UCSD-AML1 (cell line): ENCODE measurements around the gene NELFA.

ENCODE experiments used
- DNase-seq: peaks from one replicate; lab custom pipeline; 2025; ENCODE audit not compliant: unreplicated experiment; lab: John Stamatoyannopoulos, UW

Gene NELFA

DNA sequence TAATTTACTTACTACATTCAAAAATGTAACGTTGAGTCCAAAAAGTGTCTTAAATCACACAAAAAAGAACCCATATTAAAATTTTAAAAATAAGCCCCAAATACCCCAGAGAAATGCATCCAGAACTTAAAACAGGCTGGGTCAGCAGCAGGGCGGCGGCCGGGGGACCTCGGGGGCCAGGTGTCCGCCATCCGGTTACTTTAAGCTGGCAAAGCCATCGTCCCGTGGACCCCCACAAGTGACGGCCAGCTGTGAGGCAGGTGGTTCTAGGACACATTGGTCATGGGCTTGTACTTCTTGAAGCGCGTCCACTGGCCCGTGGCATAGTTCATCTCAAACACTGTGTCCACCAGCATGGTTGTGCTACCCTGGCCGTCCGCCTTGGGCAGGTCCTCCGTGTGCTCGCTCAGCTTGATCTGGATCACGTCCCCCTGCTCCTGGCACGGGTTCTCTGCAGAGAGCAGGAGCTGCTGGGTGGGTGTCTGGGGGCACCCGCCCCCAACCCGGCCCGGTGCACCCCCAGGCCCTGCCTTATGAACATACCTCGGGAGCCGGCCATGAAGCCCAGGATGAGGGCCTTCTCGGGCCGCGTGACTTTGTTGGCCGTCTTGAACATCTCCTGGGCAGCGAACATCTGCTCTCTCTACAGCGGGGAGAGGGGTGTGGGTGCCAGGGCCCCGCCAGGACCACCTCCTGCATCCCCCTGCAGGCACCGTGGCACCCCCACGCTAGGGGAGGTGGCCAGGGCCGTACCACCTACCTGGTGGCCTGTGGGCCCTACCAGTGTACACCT lies 25.5 kb downstream of the NELFA start:
- no peak for DNase-seq

DNA sequence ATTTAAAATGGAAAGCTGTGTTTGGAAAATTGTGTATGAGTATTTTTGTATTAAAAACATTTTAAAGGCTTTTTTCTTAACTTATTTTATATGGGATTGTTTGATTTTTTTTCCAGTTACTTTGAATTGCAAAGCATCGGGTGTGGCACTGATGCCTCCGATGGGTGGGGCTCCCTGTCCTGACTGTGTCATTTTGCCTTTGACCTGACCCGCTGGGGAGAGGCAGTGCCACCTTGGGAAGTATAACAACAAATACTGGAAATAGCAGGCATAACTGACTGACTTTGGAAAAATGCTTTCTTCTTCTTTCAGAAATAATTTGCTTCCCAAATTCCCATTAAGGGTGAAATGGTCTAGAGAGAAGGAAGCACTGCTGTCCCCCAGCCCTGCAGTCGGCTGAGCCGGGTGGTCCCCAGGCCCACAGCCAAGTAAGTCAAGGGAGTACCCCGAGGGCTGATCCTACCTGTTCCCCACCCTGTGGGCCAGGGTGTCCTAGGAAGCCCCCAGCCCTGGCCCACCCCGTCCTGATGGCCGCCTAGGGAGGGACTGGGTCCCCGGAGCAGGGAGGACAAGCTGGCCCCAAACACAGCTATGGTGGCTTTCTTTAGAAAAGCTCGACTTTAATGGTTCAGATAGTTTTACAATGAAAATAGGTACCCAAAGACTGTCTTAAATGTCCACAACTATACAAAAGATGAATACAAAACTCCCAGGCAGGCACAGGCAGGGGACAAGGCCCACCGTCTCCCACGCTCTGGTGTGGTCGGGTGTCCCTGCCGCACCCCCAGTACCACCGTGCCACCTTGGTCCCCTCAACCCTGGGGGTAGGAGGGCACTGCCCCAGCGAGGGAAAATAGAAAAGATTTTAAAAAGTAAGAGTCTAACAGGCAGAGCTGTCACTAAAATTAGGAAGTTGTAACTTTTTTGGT lies 26.4 kb downstream of the NELFA start:
- no peak for DNase-seq

DNA sequence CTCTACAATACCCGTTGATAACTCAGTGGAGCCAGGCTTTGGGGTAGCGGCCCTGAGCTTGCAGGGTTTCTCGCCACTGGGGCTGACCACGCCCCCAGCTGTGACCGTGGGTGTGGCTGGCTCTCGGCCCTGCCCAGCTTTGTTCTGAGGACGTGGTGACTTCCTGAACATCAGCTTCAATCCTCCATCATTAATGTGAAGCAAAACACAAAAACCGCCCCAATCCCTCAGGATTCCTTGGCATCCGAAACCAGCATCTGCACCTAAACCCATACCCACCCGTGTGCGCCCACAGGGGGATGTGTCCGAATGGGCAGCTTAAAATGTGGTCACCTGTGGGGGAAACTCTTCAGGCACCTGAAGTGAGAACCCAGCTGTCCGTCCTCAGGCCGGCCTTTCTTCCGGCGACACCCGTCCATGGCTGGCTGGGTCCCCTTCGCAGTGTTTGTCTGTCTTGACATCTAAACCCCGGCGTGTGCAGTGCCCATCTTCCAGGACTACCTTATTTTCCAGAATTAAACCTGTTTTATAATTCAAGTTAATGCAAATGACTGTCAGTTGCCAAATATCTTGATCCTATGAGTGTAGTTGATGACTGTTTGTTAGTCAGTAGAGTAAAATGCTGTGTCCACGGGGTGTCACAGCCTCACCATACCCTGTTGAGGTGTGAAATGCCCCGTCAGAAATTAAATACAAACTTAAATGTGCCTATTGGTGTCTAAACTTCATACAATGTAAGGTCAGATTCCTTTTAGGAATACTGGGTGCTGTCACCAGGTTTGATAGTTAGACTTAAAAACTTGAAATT lies 27.3 kb downstream of the NELFA start:
- no peak for DNase-seq

DNA sequence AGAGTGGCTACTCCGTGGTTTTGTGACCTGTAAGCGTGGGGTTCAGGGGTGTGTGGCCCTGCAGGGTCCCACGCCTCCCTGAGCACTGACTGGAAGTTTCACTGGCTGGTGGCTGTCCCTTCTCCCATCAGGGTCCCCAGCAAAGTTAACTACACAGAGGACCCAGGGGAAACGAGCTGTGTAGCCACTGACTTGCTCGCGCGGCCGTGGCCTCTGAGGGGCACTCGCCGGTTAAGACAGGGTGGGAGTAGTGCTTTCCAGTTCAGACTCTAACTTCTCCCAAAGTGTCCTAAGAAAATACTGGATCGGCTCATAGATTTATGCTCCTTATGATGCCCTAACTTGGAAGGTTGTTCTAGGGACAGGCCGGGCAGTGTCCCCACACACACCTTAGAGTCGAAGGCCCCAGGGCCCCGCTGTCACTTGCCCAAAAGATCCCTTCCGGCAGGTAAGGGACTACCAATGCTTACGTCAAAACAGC lies 28.2 kb downstream of the NELFA start:
- no peak for DNase-seq

DNA sequence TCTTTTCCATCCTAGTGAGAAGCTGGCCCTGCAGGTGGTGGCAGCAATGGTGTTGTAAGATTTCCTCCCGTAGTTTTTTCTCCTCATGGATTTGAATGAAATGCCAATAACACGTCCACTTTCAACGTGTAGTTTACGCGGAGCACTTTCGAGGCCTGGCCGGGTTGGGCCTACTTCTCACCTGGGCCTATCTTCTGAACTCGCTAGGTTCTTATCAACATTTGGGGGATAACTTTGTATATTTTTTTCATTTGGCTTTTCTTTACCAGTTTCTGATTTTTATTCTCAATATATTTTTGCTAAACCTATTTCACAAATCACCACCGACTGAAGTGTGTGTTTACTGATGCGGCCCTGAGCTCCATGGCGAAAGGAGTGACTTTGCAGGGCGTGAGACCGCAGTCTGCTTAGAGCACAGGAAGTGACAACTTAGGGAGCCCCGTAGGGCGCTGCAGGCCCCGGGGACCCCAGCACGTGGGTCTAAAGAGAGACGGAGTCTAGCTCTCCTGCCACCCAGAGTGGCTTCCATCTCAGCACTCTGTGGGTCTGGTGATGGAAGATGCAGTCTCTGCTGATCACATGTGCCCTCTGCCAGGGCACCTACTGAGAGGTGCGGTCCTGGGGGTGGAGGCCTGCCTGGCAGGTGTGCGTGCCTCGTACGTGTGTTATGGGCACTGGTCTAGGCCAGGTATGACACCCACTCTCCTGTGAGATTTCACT lies 29.1 kb downstream of the NELFA start:
- DNase-seq, result no peak

DNA sequence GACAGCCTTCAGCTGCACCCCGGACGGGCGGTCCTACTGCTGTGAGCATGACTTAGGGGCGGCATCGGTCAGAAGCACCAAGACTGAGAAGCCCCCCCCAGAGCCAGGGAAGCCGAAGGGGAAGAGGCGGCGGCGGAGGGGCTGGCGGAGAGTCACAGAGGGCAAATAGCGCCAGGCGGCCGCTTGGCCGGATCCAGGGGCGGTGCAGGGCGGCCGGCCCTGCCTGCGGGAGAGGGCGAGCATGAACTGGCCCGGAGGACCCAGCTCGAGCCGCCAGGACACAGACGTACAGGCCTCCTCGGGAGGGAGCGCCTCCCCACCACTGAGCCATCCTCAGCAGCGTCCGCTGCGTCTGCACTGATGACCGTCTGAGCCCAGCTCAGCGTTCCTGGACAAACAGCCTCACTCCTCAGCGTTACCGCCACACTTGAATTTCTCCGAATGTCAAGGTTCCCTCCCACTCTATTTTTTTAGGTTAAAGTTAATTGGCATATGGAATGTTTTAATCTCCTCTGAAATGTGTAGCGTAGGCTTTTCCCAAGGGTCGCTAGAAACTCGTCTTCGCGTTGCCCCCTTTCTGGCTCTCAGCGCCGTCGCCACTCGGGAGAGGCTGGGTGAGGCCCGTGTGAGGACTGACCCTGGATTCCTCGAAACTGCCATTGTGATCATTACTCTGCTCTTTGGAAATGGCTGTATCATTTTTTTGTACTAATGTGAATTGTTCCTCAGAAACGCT lies 29.9 kb downstream of the NELFA start:
- DNase-seq, result no peak

DNA sequence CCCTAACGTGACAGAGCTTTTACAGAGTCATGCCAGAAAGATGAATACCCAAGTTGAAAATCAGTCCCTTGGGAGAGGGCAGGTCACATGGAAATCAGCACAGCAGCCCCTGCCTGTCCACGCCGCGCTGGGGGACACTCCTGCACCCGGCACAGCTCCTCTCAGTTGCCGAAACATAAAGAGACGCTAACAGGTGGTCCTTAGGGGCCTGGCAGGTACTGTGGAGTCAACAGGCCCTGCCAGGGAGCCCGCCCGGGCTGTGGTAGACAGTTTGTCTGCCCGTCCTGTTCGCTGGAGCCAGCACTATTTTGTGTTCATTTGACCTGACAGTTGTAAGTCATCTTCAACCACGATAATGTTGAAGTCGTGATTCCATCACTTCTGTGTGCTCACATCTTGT lies 30.5 kb downstream of the NELFA start:
- DNase-seq, result no peak

DNA sequence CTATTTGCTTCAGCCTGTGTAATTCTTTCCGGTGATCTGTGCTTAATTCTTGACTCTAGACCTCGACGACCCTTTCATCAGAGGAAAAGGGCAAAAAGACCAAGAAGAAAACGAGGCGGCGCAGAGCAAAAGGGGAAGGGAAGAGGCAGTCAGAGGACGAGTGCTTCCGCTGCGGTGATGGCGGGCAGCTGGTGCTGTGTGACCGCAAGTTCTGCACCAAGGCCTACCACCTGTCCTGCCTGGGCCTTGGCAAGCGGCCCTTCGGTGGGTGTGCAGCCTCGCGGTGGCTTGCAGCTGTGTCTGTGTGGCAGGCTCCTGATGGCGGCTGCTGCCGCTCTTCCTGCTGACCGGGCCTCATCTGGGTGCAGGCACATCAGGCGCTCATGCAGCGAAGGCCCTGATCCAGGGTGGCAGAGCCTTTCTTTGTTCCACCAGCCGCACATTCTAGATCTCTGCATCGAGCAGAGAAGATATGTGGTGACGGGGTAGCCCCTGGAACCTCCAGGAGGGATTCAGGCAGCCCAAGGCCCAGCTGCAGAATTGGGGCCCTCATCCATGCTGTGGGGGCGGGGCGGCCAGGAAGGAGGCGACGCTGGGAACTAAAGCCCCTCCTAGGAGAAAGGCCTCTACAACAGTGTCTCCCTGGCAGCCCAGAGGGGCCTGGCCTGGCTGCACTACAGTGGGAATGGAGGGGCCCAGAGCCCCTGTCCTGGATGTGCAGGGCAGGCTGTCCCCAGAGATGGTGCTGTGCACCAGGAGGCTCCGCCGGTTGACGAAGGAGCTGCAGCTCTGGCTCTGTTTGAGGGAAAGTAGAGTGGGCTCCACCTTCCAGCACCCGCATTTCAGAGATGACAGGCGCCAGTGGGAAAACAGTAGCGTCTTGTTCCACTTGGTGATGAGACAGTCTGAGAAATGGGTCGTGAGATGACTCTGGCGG lies 32.1 kb downstream of the NELFA start:
- DNase-seq, result no peak

DNA sequence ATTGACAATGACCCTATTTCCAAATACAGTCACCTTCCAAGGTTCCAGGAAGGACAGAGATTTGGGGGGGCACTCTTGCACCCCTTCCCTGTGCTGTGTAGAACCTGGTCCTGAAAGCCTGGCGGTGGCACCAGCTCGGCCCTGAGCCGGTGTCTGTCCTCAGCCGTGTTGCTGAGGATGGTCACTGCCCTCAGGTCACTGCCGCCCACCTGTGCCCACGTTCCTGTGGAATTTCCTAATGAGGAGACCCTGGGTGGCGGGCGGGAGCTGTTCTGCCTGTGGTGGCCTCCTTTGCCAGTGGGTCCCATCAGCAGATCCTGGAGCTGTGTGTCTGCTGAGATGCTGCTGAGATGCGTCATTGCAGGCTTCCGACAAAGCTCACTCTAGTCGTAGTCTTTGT lies 32.9 kb downstream of the NELFA start:
- DNase-seq, result no peak

DNA sequence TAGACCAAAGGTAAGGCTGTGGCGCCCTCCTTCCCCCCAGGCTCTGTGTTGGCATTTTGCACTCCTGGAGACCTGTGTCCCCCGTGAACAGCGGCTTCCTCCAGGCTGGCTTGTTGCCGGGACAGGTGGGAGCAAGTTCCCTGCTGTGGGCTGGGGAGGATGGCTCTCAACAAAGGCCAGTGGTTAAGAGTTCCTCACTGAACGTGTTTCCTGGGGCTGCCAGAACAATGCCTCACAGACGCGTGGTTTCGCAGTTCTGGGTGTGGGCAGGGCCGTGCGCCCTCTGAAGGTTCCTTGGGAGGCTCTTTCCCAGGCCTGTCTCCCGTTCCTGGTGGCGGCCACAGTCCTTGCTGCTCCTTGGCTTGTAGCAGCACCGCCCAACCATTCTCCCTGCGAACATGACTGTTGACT lies 33.4 kb downstream of the NELFA start:
- DNase-seq, result no peak

DNA sequence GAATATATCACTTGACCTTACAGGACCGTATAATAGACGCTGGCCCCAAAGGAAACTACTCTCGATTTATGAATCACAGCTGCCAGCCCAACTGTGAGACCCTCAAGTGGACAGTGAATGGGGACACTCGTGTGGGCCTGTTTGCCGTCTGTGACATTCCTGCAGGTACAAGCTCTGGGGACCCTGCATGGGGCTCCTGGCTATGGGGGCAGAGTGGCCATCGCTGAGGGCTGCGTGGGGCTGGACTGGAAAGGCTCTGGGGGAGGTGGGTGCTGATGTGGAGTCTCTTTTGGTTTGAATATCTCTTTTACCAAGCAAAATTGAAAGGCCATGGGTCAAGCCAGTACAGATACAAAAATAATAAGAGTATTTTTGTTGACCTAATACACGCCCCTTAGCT lies 33.9 kb downstream of the NELFA start:
- DNase-seq, result no peak

DNA sequence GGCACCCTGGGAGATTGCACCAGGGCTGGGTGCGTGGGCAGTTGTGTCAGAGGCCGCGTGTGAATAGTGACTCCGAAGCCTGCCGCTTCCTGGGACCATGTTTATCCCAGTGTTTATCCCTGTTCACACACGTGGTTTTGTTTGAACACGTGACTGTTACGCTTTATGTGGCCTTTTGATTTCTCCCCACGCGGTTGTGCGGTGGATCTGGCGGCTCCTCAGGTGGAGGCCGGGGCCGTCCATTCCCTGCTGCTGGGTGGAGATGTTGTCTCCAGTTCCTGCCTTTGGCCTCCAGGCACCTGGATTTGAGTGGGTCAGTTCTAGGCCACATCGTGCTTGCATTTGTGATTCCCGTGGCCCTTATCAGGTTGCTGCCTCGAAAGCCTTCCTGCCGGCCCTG lies 35.1 kb downstream of the NELFA start:
- no peak for DNase-seq

DNA sequence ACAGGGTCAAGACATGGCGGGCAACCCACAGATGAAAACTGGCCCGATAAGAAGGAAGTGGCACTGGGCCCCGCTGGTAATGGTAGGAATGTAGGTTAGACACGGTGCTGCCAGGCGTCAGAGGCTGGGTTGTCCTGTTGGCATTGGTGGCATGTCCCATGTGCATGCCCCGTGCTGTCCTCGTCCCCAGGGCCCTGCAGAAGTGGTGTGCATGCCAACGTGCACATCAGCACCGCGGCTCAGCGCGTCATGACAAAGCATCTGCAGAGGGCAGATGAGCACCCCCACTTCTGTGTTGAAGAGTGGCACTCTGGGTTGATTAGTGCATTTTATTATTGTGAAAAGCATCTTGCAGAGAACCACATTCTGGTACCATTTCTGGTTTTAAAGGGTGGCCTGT lies 35.6 kb downstream of the NELFA start:
- DNase-seq, result no peak

DNA sequence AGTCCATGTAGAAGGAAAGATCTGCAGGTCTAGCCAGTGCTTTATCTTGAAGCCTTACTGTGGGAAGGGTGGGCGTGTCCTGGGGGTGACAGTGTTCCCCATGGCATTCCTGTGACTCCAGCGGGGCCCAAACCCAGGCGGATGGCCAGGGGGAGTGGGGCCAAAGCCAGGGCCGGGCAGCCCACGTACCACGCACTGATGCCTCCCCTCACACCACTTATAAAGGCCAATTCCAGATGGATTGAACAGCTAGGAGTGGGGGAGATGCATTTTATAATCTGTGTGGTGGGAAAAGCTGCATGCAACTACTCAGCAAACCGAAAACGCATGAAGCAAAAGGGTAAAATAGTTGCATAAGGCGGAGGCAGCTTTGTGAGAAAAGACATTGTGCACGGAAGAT lies 36.4 kb downstream of the NELFA start:
- DNase-seq, result no peak

DNA sequence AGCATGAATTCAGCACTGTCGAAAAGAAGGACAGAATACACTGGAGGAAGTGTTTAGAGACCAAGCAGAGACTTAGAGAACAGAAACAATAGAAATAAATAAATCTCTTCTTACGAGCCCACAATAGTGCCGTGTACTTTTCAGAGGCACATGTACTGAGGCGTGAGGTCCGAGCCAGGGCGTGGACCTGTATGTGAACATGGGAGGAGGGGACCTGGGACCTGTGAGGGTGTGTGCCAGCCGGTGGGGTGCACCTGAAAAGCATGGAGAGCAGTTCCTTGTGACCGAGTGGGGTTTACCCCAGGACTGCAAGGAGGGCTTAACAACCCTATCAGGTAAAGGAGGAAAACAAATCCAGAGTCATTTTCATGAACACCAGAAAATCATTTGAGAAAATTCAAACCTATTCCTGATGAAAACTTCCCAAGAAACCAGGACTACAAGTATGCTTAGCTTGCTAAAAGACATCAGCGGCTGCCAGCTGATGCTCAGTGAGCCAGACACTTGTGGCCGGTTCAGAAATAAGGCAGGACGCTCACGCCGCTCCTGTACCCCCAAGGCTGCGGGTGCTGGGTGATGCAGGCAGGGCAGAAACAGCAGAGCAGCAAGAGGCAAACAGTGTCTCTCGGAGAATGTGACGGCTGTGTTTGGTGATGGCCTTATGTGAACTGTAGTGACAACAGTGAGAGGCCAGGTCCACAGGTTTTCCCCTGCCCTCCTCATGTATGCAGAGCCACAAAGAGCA lies 37.1 kb downstream of the NELFA start:
- no peak for DNase-seq

DNA sequence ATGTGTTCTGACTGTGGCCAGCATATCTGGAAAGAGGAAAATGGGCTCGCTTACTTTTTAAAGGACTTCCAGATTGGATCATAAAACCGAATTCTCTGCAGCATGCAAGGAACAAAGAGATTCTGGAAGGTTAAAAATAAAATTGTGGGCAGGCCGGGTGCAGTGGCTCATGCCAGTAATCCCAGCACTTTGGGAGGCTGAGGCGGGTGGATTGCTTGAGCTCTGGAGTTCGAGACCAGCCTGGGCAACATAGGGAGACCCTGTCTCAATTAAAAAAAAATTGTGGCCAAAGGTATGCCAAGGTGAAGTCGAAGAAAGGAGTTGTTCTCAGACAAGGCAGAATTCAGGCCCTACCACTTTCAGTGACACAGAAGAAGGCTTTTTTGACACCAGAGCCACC lies 37.8 kb downstream of the NELFA start:
- DNase-seq, result no peak

DNA sequence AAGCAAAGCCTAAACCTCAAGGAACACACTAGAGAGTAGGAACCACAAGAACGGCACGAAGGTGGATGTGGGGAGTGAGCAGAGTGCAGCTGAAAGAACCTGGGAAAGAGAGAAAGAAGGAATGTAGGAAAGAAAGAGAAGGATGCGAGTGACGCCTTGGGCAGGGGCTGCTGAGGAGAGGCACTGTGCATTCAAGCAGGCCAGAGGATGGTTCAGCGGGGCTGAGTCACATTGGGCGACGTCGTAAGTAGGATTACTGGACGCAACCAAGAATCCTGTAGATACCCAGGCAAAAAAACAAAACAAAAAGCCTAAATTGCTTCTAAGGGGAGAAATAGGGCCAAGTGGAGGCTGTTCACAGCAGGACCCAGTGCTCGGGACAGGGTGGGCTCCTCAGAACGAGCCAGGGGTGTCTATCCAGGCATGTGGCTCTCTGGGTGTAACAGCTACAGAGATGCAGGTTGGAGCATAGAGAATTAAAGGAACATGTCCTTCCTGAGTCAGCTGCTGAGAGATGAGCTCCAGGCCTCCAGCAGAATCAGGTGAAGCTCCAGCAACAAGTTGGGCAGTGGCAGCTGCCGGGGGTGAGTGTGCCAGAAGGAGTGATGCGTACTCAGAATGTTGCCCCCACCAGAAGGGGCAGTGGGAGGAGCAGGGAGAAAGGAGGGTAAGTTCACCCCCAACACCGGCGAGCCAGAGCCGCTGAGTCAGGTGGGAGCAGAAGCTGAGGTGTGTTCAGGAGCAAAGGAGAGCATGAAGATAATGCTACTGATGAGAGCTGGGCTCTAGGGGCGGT lies 38.6 kb downstream of the NELFA start:
- no peak for DNase-seq
